Tibial nerve (tissue), 3 donors: ENCODE data around the gene TACO1.

ENCODE experiments used
- POLR2A ChIP-seq, 2 donors: fragments of 450-650 bp; IDR thresholded peaks; one replicate each; pipeline ENCODE4 v1.6.1; 2017; ENCODE audit warnings: antibody characterized with exemption in 2 of 2, mild to moderate bottlenecking in 2 of 2, moderate library complexity in 2 of 2
- TF ChIP-seq, protein P1 (sequence below), 5 experiments: fragments of 200-600 bp in 3 of 5; fragments of 450-650 bp in 2 of 5; sonication (generic) in 3 of 5; IDR thresholded peaks; one replicate each; pipeline ENCODE4 v1.5.1; 2016 to 2019; ENCODE audit warnings: antibody characterized with exemption in 5 of 5, mild to moderate bottlenecking in 3 of 5, moderate library complexity in 2 of 5

DNA sequence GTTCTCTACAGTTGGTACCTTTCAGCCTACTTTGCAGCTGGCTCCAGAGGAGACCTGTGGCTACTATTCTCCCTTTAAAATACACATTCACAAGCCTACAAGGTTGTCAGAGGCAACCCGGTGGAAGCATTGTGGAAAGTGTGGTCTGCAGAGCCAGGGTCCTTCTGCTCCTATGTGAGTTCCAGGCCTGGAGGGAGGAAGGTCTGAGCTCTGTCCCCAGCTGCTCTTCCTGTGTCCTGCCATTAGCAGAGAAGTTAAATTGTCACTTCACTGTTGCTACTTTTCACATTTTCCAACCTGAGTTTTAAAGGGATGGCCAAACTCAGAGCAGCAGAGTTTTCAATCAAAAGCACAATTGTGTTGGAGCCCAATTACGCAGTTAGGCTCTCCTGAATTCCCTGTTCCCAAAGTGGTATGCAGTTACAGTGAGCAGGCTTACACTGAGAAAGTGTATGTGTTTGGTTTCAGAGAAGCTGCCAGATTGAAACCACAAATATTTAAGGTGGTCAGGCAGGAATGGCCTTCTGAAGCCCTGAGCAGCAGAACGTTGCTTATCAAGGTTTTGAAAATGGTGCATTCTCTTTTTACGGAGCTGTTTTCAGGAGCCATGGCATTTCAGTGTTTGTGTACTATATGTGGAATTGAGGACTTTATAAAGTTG, 46.5 kb downstream of the TACO1 start:
- TF ChIP-seq, protein P1, sequence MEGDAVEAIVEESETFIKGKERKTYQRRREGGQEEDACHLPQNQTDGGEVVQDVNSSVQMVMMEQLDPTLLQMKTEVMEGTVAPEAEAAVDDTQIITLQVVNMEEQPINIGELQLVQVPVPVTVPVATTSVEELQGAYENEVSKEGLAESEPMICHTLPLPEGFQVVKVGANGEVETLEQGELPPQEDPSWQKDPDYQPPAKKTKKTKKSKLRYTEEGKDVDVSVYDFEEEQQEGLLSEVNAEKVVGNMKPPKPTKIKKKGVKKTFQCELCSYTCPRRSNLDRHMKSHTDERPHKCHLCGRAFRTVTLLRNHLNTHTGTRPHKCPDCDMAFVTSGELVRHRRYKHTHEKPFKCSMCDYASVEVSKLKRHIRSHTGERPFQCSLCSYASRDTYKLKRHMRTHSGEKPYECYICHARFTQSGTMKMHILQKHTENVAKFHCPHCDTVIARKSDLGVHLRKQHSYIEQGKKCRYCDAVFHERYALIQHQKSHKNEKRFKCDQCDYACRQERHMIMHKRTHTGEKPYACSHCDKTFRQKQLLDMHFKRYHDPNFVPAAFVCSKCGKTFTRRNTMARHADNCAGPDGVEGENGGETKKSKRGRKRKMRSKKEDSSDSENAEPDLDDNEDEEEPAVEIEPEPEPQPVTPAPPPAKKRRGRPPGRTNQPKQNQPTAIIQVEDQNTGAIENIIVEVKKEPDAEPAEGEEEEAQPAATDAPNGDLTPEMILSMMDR (IDR thresholded peaks at IDR 0.05) = no peak
- no peak for TF ChIP-seq POLR2A (IDR thresholded peaks at IDR 0.05)
